Stimulated activated memory B cell treated with anti-CD40 and anti-IgM and Interleukin-4, amounts not matched to agents 10 μg/mL and 1 μg/mL and 100 μg/mL, for 72 hours (primary cell): ENCODE data around the gene EPHA8.

Source experiments
- ATAC-seq: fragments of 150-1000 bp; cut with Tn5 transposase; 2 replicates; pipeline ENCODE4 v1.10.0; 2021
- H3K27ac Mint-ChIP-seq: one replicate; pipeline ENCODE4 v1.8.0; 2022; ENCODE audit warnings: mild to moderate bottlenecking, mixed read lengths
- H3K27me3 Mint-ChIP-seq: one replicate; pipeline ENCODE4 v1.8.0; 2022; ENCODE audit warnings: mixed read lengths
- H3K36me3 Mint-ChIP-seq: one replicate; pipeline ENCODE4 v1.8.0; 2022; ENCODE audit warnings: mixed read lengths
- H3K4me1 Mint-ChIP-seq: one replicate; pipeline ENCODE4 v1.8.0; 2022; ENCODE audit warnings: mixed read lengths
- H3K4me3 Mint-ChIP-seq: one replicate; pipeline ENCODE4 v1.8.0; 2022; ENCODE audit warnings: mild to moderate bottlenecking, moderate library complexity, mixed read lengths
- H3K9me3 Mint-ChIP-seq: one replicate; pipeline ENCODE4 v1.8.0; 2022; ENCODE audit warnings: mixed read lengths

The EPHA8 gene

DNA sequence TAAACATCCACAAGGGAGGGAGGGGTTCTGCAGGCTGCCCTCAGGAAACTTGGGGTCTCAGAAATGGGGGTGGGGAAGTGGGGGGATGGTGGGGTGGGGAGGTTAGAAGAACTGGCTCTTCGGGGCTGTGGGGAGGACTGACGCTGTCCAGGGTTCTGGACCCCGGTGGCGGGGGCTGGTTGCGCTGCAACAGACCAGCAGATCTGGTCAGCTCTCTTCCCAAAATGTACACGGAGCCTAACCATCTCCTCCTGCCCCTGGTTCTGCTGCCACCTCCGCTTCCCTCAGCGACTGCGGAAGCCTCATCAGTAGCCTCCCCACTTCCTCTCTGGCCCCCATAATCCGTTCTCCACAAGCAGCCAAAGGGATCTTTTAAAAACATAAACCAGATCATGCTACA is 43.9 kb downstream of the EPHA8 start:
- no peaks in the 10 kb centered on the region for H3K9me3 Mint-ChIP-seq
- no peaks in the 10 kb centered on the region for H3K36me3 Mint-ChIP-seq
- peaks cover 84% of the 10 kb centered on the region for H3K27me3 Mint-ChIP-seq
- no peak for ATAC-seq
- H3K4me3 Mint-ChIP-seq = no peak overlapping the region
- H3K4me1 Mint-ChIP-seq = no peaks in the 10 kb centered on the region
- no peak overlapping the region for H3K27ac Mint-ChIP-seq

DNA sequence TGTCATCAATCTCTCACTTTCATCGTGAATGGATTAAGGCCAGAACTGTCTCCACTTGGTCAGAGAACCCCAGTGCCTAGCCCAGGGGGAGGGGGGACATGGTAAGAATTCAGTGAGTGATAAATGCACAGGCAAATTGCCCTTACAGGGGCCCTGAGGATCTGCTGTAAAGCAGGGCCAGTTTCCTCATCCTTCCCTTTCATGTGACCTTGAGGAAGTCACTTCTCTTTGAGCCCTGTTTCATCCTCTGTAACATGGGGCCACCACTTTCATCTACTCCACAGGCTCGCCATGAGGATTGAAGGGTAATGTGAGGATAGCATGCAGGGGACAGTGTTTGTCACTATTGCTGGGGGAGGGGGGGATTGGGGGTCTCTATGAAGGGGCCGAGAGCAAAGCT is 45.1 kb downstream of the EPHA8 start:
- Mint-ChIP-seq H3K9me3 (no peaks in the 10 kb centered on the region), H3K4me3 (no peak overlapping the region), H3K36me3 (no peaks in the 10 kb centered on the region), H3K4me1 (no peaks in the 10 kb centered on the region), H3K27ac (no peak overlapping the region), H3K27me3 (peaks cover 72% of the 10 kb centered on the region)
- no peak for ATAC-seq

DNA sequence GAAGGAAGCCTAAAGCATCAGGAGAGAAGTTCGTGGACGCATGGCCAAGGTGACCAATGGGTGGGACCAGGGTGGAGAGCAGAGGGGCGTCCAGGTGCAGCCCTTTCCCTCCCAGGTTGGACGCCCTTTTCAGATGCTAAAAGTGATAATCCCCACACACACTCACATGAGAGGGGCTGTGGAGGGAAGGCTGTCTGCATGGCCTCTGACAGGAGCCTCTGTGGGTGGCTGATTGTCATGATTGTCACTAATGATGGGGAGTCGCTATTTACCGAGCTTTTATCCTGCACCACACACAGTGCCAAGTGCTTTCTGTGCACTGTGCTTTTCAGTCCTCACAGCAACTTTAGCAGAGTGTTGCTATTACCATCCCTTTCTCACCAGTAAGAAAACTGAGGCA is 46.0 kb downstream of the EPHA8 start:
- peaks cover 70% of the 10 kb centered on the region for H3K27me3 Mint-ChIP-seq
- H3K36me3 Mint-ChIP-seq = no peaks in the 10 kb centered on the region
- H3K4me1 Mint-ChIP-seq = no peaks in the 10 kb centered on the region
- H3K9me3 Mint-ChIP-seq = no peaks in the 10 kb centered on the region
- ATAC-seq = no peak
- no peak overlapping the region for H3K4me3 Mint-ChIP-seq
- no peak overlapping the region for H3K27ac Mint-ChIP-seq

DNA sequence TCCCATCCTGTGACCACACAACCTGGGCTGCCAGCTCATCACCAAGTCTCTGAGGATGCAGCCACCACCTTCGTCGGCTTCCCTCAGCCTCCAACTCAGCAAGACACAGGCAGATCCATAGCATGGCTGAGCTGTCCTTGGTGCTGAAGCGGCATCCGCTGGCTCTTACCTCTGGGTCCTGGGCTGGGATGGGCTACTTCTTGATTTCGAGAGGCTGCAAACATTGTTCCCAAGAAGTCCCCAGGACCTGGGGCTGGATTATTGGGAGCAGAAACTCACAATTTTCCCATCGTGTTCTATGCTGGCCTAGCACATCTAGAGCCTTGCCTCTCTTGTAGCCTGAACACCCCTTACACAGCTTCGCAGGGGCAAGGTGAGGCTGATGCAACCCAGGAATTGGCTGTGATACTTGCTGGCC is 48.2 kb downstream of the EPHA8 start:
- ATAC-seq = no peak
- Mint-ChIP-seq H3K4me1 (no peaks in the 10 kb centered on the region), H3K27me3 (peaks cover 71% of the 10 kb centered on the region), H3K9me3 (no peaks in the 10 kb centered on the region), H3K36me3 (no peaks in the 10 kb centered on the region), H3K4me3 (no peak overlapping the region), H3K27ac (no peak overlapping the region)

DNA sequence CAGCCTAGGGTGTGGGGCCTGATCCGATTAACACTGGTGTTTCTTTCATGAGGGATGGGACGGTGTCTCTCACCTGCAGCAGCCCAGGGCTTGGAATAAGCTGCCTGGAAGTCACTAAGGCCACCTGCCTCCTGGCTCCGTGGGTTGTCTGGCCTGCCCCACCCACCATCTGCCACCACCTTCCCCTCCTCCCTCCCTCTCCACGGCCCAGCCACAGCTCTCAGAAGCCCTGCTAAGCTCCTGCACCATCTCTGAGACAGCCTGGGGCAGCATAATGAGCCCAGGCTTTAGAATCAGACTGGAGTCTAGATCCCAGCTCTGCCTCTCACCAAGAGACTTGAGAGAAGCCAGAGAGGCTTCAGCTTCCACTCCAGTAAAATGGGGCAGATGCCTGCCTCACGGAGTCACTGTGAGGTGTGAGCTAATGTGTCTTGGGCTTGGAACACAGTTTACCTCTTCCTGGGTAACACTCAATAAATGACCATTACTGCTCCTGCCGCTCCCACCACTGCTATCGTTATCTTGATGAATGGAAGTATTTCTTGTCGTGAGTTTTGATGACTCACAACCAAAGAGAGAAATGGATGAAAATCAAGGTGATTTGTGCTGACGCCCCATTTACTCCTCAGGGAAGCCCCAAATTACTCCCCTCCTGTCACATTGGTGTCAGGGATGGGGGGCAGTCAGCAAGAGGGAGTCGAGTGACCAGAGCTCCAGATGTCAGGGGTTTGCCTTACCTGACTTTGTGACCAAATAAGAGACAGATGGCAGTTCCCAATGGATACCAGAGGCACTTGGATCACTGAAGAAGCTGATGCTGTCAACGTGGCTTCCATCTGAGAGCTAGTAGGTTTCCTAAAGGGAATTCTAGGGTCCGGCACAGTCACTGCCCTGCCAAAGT is 49.6 kb downstream of the EPHA8 start:
- no peak for ATAC-seq
- Mint-ChIP-seq H3K4me3 (no peak overlapping the region), H3K27ac (no peak overlapping the region)

DNA sequence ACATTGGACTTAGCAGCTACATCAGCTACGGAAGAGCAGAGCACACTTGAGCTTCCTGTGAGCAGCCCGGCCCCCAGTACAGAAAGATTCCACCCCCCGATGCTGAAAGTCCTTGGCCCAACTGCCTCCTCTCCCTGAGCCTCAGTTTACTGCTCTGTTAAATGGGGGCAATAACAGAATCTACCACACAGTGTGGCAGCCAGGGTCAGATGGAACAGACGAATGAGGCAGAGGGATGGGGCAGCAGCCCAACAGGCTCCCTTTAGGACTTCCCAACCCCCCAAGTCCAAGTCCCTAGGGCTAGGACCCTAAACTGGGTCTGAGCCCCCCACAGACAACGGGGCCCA is 50.3 kb downstream of the EPHA8 start:
- ATAC-seq = no peak
- H3K4me3 Mint-ChIP-seq = no peak overlapping the region
- no peaks in the 10 kb centered on the region for H3K4me1 Mint-ChIP-seq
- H3K36me3 Mint-ChIP-seq = no peaks in the 10 kb centered on the region
- H3K9me3 Mint-ChIP-seq = no peaks in the 10 kb centered on the region
- H3K27ac Mint-ChIP-seq = no peak overlapping the region
- peaks cover 76% of the 10 kb centered on the region for H3K27me3 Mint-ChIP-seq

More for the DNA sequence above, 49.6 kb downstream of the EPHA8 start:
- Mint-ChIP-seq H3K36me3 (no peaks in the 10 kb centered on the region), H3K9me3 (no peaks in the 10 kb centered on the region), H3K4me1 (no peaks in the 10 kb centered on the region), H3K27me3 (peaks cover 76% of the 10 kb centered on the region)

DNA sequence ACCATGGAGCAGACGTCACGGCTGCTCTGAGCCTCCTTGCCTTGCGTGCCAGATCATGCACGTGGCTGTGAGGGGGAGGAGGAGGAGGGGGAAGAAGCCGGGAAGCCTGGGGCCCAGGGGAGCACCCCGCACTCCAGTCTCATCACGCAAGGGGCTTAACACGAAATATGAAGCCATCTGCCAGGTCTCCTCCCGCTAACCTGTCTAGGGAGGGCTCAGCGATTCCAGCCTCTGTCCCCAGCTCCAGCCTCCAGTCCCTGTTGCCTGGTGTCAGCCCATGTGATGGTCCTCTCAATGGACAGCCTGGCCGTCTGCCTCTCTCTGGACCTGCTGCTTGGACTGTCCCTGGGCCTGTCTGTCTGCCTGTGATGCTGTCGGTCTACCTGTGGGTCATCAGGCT is 50.7 kb downstream of the EPHA8 start:
- Mint-ChIP-seq H3K9me3 (no peaks in the 10 kb centered on the region), H3K36me3 (no peaks in the 10 kb centered on the region), H3K4me1 (no peaks in the 10 kb centered on the region), H3K27me3 (peaks cover 76% of the 10 kb centered on the region), H3K27ac (no peak overlapping the region), H3K4me3 (no peak overlapping the region)
- ATAC-seq = no peak

DNA sequence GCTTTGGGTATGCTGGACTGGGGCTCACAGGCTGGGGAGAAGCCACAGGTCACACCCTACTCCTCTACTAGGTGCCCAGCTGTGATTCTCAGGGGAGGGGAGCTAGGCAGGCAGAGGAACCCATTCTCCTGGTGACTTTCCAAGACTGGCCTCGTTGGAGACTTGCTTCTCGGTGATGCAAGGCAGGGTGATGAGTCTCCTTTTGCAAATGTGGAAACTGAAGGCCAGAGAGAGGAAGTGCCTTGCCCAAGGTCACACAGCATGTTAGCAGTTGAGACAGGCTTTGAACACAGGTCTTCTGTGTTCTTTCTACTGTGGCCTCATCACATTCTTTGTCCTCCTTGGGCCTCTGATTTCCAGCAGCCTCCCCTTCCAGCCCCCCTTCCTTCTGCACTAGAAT is 52.6 kb downstream of the EPHA8 start:
- H3K9me3 Mint-ChIP-seq = no peaks in the 10 kb centered on the region
- H3K27ac Mint-ChIP-seq = no peak overlapping the region
- H3K4me1 Mint-ChIP-seq = no peaks in the 10 kb centered on the region
- H3K4me3 Mint-ChIP-seq = no peak overlapping the region
- H3K36me3 Mint-ChIP-seq = no peaks in the 10 kb centered on the region
- peaks cover 70% of the 10 kb centered on the region for H3K27me3 Mint-ChIP-seq
- no peak for ATAC-seq

DNA sequence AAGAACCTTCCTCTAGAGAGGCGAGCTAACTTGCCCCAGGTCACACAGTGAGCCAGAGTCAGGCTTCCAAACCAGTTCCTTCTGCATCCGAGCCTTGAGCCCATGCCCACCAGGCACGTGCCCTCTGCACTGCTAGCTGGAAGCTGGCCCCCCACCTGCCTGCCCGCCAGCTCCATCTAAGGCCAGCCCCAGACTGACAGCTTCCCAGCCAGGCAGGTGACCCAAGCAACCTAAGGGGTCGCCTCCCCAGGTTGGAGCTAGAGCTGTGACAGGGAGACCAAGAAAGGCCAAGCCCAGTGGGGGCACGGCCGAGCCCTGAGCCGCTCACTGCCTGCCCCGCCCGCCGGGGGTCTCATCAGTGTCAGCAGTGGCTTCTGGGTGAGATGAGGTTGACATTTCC is 53.3 kb downstream of the EPHA8 start:
- Mint-ChIP-seq H3K27me3 (peaks cover 63% of the 10 kb centered on the region), H3K36me3 (no peaks in the 10 kb centered on the region), H3K4me1 (no peaks in the 10 kb centered on the region), H3K9me3 (no peaks in the 10 kb centered on the region), H3K27ac (no peak overlapping the region), H3K4me3 (no peak overlapping the region)
- no peak for ATAC-seq

DNA sequence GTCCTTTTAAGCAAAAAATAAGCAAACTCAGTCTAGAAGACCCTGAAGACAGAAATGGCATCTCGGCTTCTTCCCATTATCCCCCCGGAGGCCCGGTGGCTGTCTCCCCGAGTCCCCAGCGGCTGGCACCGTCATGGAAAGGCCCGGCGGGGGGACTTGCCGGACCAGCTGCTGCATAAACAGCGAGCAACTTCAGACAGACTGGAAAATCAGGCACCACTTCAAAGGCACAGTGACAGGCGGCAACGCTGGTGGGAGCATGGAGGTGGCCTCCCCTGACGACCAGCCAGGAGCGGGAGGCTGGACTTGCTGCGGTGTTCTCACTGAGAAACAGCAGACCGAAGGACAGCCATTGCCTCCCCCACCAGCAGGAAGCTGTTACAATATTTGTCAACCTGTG is 54.8 kb downstream of the EPHA8 start:
- no peak overlapping the region for H3K4me3 Mint-ChIP-seq
- ATAC-seq = no peak
- H3K4me1 Mint-ChIP-seq = no peaks in the 10 kb centered on the region
- no peaks in the 10 kb centered on the region for H3K9me3 Mint-ChIP-seq
- peaks cover 69% of the 10 kb centered on the region for H3K27me3 Mint-ChIP-seq
- no peaks in the 10 kb centered on the region for H3K36me3 Mint-ChIP-seq
- no peak overlapping the region for H3K27ac Mint-ChIP-seq

DNA sequence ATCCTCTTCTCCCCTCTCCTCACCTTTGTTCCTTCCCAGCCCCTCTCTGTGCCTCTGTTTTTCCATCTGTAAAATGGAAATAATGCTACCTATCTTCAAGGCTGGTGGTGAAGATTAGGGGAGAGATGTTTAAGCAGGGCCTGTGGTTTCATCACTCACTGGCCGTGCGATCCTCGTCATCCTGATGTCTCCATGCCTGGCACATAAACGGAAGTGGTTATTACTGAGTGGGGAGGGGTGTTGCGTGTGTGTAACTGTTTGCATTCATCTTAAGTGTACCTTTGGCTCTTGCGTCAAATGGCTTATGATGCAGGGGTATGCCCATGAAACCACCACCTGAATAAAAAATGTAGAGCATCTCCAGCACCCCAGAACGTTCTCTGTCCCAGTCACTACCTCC is 56.0 kb downstream of the EPHA8 start:
- no peak overlapping the region for H3K4me3 Mint-ChIP-seq
- no peak overlapping the region for H3K27ac Mint-ChIP-seq
- no peaks in the 10 kb centered on the region for H3K36me3 Mint-ChIP-seq
- peaks cover 77% of the 10 kb centered on the region for H3K27me3 Mint-ChIP-seq
- no peaks in the 10 kb centered on the region for H3K4me1 Mint-ChIP-seq
- H3K9me3 Mint-ChIP-seq = no peaks in the 10 kb centered on the region
- no peak for ATAC-seq

DNA sequence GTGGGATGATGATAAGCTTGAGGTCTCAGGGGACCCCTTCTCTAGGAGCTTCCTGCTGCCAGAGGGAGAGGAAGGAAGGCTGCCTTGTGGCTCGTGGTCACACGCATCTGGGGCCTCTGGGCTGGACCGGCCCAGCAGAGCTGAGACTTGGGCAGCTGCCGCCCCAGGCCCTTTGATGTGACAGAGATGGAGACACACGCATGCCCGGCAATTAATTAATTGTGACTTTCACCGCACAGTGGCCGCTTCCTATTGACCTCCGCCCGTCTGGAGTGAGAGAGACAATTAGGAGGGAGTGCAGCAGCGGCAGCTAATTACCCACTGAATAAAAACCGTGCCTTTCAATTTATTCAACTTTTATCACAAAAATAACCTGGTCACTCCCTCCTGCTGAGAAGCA is 56.5 kb downstream of the EPHA8 start:
- Mint-ChIP-seq H3K4me3 (no peak overlapping the region), H3K4me1 (no peaks in the 10 kb centered on the region), H3K27ac (no peak overlapping the region), H3K27me3 (peaks cover 77% of the 10 kb centered on the region), H3K9me3 (no peaks in the 10 kb centered on the region), H3K36me3 (no peaks in the 10 kb centered on the region)
- ATAC-seq = no peak

DNA sequence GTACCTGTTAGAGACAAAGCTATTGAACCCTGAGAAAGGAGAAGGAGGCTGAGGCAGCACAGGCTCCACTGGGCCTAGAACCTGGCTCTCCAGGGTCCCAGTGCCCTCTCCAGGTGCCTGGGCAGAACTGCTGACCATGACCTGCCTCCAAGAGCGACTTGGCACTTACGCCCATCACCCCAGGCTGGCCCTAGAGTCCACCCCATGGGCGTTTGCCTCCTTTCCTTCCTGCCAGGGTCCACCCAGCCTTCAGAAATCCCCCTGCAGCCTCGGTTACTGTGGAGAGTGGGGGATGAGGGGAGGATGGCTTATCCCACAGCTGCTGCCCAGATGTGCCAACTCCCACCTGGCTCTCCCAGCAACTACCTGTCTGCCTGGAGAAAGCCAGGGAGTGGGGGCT is 58.5 kb downstream of the EPHA8 start:
- H3K27me3 Mint-ChIP-seq = peaks cover 70% of the 10 kb centered on the region

DNA sequence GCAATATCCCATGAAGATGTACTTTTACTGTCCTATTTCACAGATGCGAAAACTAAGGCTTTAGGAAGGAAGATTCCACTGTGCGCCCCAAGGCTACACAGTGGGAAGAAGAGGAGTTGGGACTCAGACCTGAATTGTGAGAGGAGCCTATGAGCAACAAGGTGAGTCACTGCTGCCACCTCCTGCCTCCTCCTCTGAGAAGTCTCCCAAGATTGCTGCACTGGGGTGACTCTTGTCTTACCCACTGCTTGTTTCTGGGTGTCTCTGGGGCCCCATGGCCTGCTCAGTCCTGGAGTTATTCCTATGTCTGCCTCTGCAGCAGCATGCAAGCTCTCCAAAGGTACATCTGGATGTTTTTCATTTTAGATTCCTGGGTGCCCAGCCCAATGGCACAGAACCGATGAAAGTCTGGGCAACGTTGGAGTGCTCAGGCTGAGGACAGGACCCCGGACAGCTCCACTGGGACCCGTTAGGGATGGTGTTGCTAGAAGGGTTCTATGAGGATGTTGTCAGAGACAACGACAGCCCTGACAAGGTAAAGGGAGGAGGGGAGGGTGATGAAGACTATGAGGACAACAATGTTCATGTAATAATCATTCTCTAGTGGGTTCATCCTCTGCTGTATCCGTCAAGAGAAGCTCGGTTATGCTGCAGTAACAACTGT is 62.1 kb downstream of the EPHA8 start:
- peaks cover 72% of the 10 kb centered on the region for H3K27me3 Mint-ChIP-seq

More for the DNA sequence above, 58.5 kb downstream of the EPHA8 start:
- no peak overlapping the region for H3K27ac Mint-ChIP-seq
- H3K4me1 Mint-ChIP-seq = no peaks in the 10 kb centered on the region
- H3K9me3 Mint-ChIP-seq = no peaks in the 10 kb centered on the region
- H3K4me3 Mint-ChIP-seq = no peak overlapping the region
- ATAC-seq = no peak
- H3K36me3 Mint-ChIP-seq = no peaks in the 10 kb centered on the region

DNA sequence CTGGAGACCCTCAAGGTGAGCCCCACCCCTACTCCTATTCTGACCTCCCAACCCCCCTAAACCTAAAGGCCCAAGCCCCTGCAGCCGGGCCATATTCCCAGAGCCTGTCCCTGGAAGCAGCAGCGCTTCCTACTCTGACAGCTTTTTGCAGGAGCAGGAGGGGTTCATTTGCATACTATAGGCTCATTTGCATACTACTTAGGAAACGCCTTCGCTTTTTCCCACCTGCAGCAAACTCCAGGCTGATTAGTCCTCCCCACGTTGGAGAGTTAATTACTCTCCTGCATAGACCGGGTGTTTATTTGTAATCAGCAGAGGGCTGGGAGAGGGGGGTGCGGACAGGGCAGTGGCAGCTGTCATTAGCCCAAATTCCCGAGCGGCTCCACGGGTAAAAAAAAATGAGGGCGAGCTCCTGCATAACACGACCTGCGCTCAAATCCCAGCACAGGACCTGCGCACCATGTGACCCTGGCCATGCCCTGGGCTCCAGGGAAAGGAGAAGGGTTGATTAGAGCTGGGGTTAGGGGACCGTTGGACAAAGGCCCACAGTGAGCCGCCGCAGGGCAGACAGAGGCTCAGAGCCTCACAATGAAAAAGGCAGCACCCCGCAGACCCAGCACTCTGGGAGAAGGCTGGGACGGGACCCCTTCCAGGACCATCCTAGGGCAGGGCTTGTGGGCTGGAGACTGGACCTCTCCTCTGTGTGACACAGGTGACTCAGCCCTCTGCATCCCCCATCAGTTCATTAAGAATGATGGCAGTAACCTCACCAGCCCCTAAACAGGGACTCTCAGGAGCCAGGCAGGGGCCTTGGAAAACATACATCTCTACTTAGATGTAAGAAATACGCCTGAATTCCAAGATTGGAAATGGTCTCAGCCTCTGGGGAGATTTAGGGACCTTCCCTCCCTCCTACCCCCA is 63.2 kb downstream of the EPHA8 start:
- Mint-ChIP-seq H3K27ac (no peak overlapping the region), H3K36me3 (no peaks in the 10 kb centered on the region), H3K9me3 (no peaks in the 10 kb centered on the region), H3K4me1 (no peaks in the 10 kb centered on the region), H3K27me3 (peaks cover 75% of the 10 kb centered on the region), H3K4me3 (no peak overlapping the region)
- ATAC-seq = peak; percentile 12

More for the DNA sequence above, 62.1 kb downstream of the EPHA8 start:
- no peaks in the 10 kb centered on the region for H3K36me3 Mint-ChIP-seq
- H3K4me3 Mint-ChIP-seq = no peak overlapping the region
- H3K9me3 Mint-ChIP-seq = no peaks in the 10 kb centered on the region
- H3K4me1 Mint-ChIP-seq = no peaks in the 10 kb centered on the region
- no peak overlapping the region for H3K27ac Mint-ChIP-seq
- ATAC-seq = peak; percentile 4
